Loucy (cell line): ENCODE results near the gene APOO.

Experiments used
- H2AFZ ChIP-seq: fragments of 200-600 bp; sonication (generic); 2 replicates; pipeline ENCODE4 v1.6.0; 2016; ENCODE audit warnings: antibody characterized with exemption, mild to moderate bottlenecking, low read length, moderate library complexity
- H3F3A ChIP-seq: fragments of 200-600 bp; 2 replicates; pipeline ENCODE4 v1.6.0; 2016; ENCODE audit warnings: antibody characterized with exemption, low read depth, mild to moderate bottlenecking
- H3K27me3 ChIP-seq: fragments of 200-600 bp; sonication (generic); 2 replicates; pipeline ENCODE4 v1.6.1; 2014; ENCODE audit warnings: low read length, mild to moderate bottlenecking; ENCODE audit not compliant: insufficient read depth, poor library complexity, severe bottlenecking
- H3K36me3 ChIP-seq: fragments of 200-600 bp; sonication (generic); 2 replicates; pipeline ENCODE4 v1.6.1; 2016; ENCODE audit warnings: low read length; ENCODE audit not compliant: insufficient read depth
- H3K4me1 ChIP-seq: fragments of 200-600 bp; sonication (generic); 2 replicates; pipeline ENCODE4 v1.5.1; 2014; ENCODE audit warnings: low read length, mild to moderate bottlenecking; ENCODE audit not compliant: insufficient read depth, poor library complexity, severe bottlenecking
- H3K4me2 ChIP-seq: fragments of 200-600 bp; sonication (generic); 2 replicates; pipeline ENCODE4 v1.6.0; 2014; ENCODE audit warnings: antibody characterized with exemption, low read length, low read depth, mild to moderate bottlenecking; ENCODE audit not compliant: poor library complexity, severe bottlenecking
- H3K4me3 ChIP-seq: fragments of 200-600 bp; sonication (generic); 2 replicates; pipeline ENCODE4 v1.5.1; 2014; ENCODE audit warnings: low read length, mild to moderate bottlenecking, mixed read lengths; ENCODE audit not compliant: poor library complexity, severe bottlenecking
- H3K79me2 ChIP-seq: fragments of 200-600 bp; sonication (generic); 2 replicates; pipeline ENCODE4 v1.6.1; 2014; ENCODE audit warnings: low read length; ENCODE audit not compliant: insufficient read depth
- H3K9ac ChIP-seq: fragments of 200-600 bp; sonication (generic); 2 replicates; pipeline ENCODE4 v1.6.0; 2014; ENCODE audit warnings: mild to moderate bottlenecking, low read depth, low read length, moderate library complexity; ENCODE audit not compliant: poor library complexity, severe bottlenecking
- H3K9me2 ChIP-seq: fragments of 200-600 bp; sonication (generic); replicated peaks from 2 replicates; pipeline ENCODE4 v1.6.1; 2016; ENCODE audit warnings: low read depth, low read length, mixed read lengths
- H3K9me3 ChIP-seq: fragments of 200-600 bp; sonication (generic); 2 replicates; pipeline ENCODE4 v1.6.1; 2014; ENCODE audit warnings: mild to moderate bottlenecking, antibody characterized with exemption, low read length, low read depth; ENCODE audit not compliant: insufficient read depth
- H4K20me1 ChIP-seq: fragments of 200-600 bp; sonication (generic); 2 replicates; pipeline ENCODE4 v1.6.0; 2014; ENCODE audit warnings: antibody characterized with exemption, low read length, mild to moderate bottlenecking; ENCODE audit not compliant: insufficient read depth, poor library complexity, severe bottlenecking
- EZH2phosphoT487 ChIP-seq: fragments of 200-600 bp; IDR thresholded peaks from 2 replicates; pipeline ENCODE4 v1.6.1; 2018; ENCODE audit warnings: antibody characterized with exemption, mild to moderate bottlenecking, moderate library complexity, borderline replicate concordance
- TF ChIP-seq, protein P1 (sequence below): fragments of 200-600 bp; sonication (generic); conservative IDR thresholded peaks from 2 replicates; pipeline ENCODE4 v1.5.1; 2014; ENCODE audit warnings: mild to moderate bottlenecking, antibody characterized with exemption, low read length

The APOO gene

DNA sequence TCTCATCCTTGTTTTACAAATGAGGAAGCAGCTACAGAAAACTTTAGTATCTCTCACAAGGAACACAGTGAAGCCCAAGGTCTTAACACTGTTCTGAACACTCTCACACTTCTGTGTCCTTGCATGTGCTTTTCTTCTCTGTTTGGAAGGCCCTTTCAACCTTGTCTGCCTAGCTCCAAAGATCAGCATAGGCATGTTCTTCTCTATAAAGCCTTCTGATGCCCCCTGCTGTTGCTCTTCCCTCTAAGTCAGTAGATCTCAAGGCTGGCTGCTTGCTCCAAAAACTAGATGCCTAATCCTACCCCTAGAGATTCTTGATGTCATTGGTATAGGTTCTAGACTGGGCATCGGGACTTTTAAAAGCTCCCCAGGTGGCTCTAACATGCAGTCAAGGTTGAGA lies 5.9 kb downstream of the APOO start:
- H3K9me3 ChIP-seq: no peaks in the 10 kb centered on the region
- H3F3A ChIP-seq: no peaks in the 10 kb centered on the region
- H3K27me3 ChIP-seq: no peaks in the 10 kb centered on the region
- TF ChIP-seq, protein P1, sequence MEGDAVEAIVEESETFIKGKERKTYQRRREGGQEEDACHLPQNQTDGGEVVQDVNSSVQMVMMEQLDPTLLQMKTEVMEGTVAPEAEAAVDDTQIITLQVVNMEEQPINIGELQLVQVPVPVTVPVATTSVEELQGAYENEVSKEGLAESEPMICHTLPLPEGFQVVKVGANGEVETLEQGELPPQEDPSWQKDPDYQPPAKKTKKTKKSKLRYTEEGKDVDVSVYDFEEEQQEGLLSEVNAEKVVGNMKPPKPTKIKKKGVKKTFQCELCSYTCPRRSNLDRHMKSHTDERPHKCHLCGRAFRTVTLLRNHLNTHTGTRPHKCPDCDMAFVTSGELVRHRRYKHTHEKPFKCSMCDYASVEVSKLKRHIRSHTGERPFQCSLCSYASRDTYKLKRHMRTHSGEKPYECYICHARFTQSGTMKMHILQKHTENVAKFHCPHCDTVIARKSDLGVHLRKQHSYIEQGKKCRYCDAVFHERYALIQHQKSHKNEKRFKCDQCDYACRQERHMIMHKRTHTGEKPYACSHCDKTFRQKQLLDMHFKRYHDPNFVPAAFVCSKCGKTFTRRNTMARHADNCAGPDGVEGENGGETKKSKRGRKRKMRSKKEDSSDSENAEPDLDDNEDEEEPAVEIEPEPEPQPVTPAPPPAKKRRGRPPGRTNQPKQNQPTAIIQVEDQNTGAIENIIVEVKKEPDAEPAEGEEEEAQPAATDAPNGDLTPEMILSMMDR: peak; percentile 57
- no peak for TF ChIP-seq EZH2phosphoT487
- no peaks in the 10 kb centered on the region for H3K36me3 ChIP-seq
- H3K9ac ChIP-seq: peak overlapping the region; percentile 61
- H4K20me1 ChIP-seq: no peaks in the 10 kb centered on the region
- H3K9me2 ChIP-seq: no peaks in the 10 kb centered on the region
- peaks cover 16% of the 10 kb centered on the region for H3K4me1 ChIP-seq
- H2AFZ ChIP-seq: peak overlapping the region; percentile 24; the same call in 1 of the 2 replicates
- peak overlapping the region; percentile 50 for H3K4me2 ChIP-seq
- peaks cover 5% of the 10 kb centered on the region for H3K79me2 ChIP-seq
- peak overlapping the region; percentile 35 for H3K4me3 ChIP-seq

DNA sequence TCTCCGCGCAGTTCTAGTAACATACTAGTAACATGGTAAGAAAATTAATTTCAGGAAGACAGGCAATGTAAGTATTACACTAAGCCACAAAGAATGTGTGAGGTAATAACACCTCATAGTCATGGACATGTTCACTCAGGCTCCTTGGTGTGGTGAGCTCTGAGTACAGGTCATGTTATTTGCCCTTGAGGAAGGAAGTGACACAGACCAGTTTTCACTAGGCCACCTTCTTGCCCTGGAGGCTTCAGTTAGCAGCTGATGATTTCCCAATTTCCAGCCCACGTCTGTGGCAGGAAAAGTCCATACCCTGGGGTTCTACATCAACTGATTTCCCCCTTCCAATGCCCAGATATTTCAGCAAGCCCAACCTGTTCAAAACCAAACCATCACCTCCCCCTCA lies 6.7 kb downstream of the APOO start:
- H3K36me3 ChIP-seq: no peaks in the 10 kb centered on the region
- peak overlapping the region; percentile 24; the same call in 1 of the 2 replicates for H2AFZ ChIP-seq
- H3K4me2 ChIP-seq: peak overlapping the region; percentile 50
- no peaks in the 10 kb centered on the region for H3K27me3 ChIP-seq
- TF ChIP-seq EZH2phosphoT487: no peak
- TF ChIP-seq, protein P1: no peak
- H3F3A ChIP-seq: no peaks in the 10 kb centered on the region
- peak overlapping the region; percentile 61 for H3K9ac ChIP-seq
- peaks cover 13% of the 10 kb centered on the region for H3K4me1 ChIP-seq
- no peaks in the 10 kb centered on the region for H3K9me3 ChIP-seq
- H3K9me2 ChIP-seq: no peaks in the 10 kb centered on the region
- no peaks in the 10 kb centered on the region for H3K79me2 ChIP-seq
- H4K20me1 ChIP-seq: no peaks in the 10 kb centered on the region
- no peak overlapping the region for H3K4me3 ChIP-seq

DNA sequence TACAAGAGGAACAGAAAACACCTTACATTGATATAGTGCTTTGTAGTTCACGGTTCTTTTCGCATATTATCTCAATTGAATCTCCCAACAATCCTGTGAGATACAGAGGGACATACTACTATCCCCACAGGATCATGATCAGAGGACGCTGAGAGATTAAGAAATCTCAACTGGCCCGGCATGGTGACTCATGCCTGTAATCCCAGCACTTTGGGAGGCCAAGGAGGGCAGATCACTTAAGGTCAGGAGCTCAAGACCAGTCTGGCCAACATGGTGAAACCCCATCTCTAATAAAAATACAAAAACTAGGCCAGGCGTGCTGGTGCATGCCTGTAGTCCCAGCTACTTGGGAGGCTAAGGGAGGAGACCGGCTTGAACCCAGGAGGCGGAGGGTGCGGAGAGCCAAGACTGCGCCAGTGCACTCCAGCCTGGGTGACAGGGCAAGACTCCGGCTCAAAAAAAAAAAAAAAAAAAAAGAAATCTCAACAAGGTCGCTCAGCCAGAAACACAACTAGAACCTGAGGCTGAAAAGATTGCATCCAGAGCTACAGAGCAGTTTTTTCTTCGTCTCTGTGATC lies 7.4 kb downstream of the APOO start:
- Histone ChIP-seq H3K9me2 (no peaks in the 10 kb centered on the region), H3K4me2 (no peak overlapping the region), H3K4me1 (peaks cover 13% of the 10 kb centered on the region), H3K27me3 (no peaks in the 10 kb centered on the region), H3F3A (no peaks in the 10 kb centered on the region), H3K9me3 (no peaks in the 10 kb centered on the region), H2AFZ (no peak overlapping the region), H4K20me1 (no peaks in the 10 kb centered on the region), H3K9ac (no peak overlapping the region), H3K36me3 (no peaks in the 10 kb centered on the region), H3K4me3 (no peak overlapping the region), H3K79me2 (no peaks in the 10 kb centered on the region)
- TF ChIP-seq, protein P1: no peak
- TF ChIP-seq EZH2phosphoT487: no peak
